Cardiac septum (tissue), 1 donor: ENCODE results near the gene SCIMP. TPM values are rescaled to one million over a fixed set of nuclear protein-coding genes. Genes with fewer than 3 reads are reported as not detected.
"Not testable (repeated sequence)": the region's sequence is repeated elsewhere in the genome, so short reads cannot be mapped to it uniquely, and the experiment has no call there.

Source experiments
- DNase-seq: peaks from one replicate; pipeline ENCODE4 v3.0.0-alpha.2; 2020; ENCODE audit warnings: low spot score
- intact Hi-C: fragments of 100-400 bp; cut with DNase I; formaldehyde crosslinking; loops from one replicate; pipeline ENCODE4 v1.14.0; 2022
- total RNA-seq: library from RNA; stranded (reverse); fragmentation: NEBNext Ultra II Directional; extraction: Animal tissue kit (Norgen Biotek cat#: 25700); gene quantifications from one replicate; pipeline ENCODE4 v1.2.1, GENCODE V29; 2021
- donor health status: DM: no; HTN: no; CAD: no.

Gene SCIMP
- total RNA-seq, 1 donor from 2014 or later = 0.62 TPM

GRCh38 chr17:5201011-5201410, 33.6 kb downstream of the SCIMP start:
- intact Hi-C loops = no loop called here
- DNase-seq = no peak

- intact Hi-C loops = no loop called here
- DNase-seq = no peak
Observed at GRCh38 chr17:5200360-5200759, 34.3 kb downstream of the SCIMP start.

- intact Hi-C loops = no loop called here
- no peak for DNase-seq
Observed at GRCh38 chr17:5198472-5198871, 36.2 kb downstream of the SCIMP start.

- intact Hi-C loops = no loop called here
- DNase-seq = no peak
Observed at GRCh38 chr17:5194346-5194745, 40.3 kb downstream of the SCIMP start.

- intact Hi-C loops = loop anchor here (2.0 kb wide), 1 partner anchor 79 kb away; no protein-coding TSS in a partner anchor
- peak; percentile 97 for DNase-seq
Observed at GRCh38 chr17:5191541-5192417, 42.9 kb downstream of the SCIMP start, which contains the start of gene ZNF594. TSS of gene ZNF594 (minus strand) at chr17:5191868. CDS start at chr17:5184256, 7,612 bp downstream.

- no peak for DNase-seq
- intact Hi-C loops = no loop called here
Observed at GRCh38 chr17:5184288-5184687, 50.4 kb downstream of the SCIMP start.

GRCh38 chr17:5183410-5183793, 51.3 kb downstream of the SCIMP start:
- DNase-seq = no peak
- intact Hi-C loops = no loop called here

- no peak for DNase-seq
- intact Hi-C loops = no loop called here
Observed at GRCh38 chr17:5182597-5183409, 51.9 kb downstream of the SCIMP start.

GRCh38 chr17:5181509-5182305, 53.0 kb downstream of the SCIMP start:
- intact Hi-C loops = no loop called here
- no peak for DNase-seq

GRCh38 chr17:5179003-5179402, 55.7 kb downstream of the SCIMP start:
- intact Hi-C loops = no loop called here

GRCh38 chr17:5175027-5175426, 59.6 kb downstream of the SCIMP start:
- DNase-seq, intact Hi-C loops: not testable (repeated sequence)

More at GRCh38 chr17:5179003-5179402, 55.7 kb downstream of the SCIMP start:
- DNase-seq = no peak

- intact Hi-C loops, DNase-seq: not testable (repeated sequence)
Observed at GRCh38 chr17:5165791-5166564, 68.7 kb downstream of the SCIMP start.

GRCh38 chr17:5164436-5164835, 70.2 kb downstream of the SCIMP start:
- DNase-seq = no peak

GRCh38 chr17:5161793-5162192, 72.9 kb downstream of the SCIMP start:
- intact Hi-C loops, DNase-seq: not testable (repeated sequence)

More at GRCh38 chr17:5164436-5164835, 70.2 kb downstream of the SCIMP start:
- intact Hi-C loops = no loop called here

- DNase-seq, intact Hi-C loops: not testable (repeated sequence)
Observed at GRCh38 chr17:5160702-5161101, 74.0 kb downstream of the SCIMP start.
